Vagina (tissue), 2 donors: ENCODE results near the gene SLU7. TPM values are rescaled to one million over a fixed set of nuclear protein-coding genes. Genes with fewer than 3 reads are reported as not detected.

Experiments
- DNase-seq, 2 donors: peaks; one replicate each; pipeline ENCODE4 v3.0.0-alpha.2; 2017; ENCODE audit errors: extremely low spot score in 2 of 2
- H3K27ac ChIP-seq: fragments of 200-600 bp; sonication (generic); one replicate; pipeline ENCODE4 v1.5.1; 2019
- H3K27me3 ChIP-seq: fragments of 200-600 bp; sonication (generic); one replicate; pipeline ENCODE4 v1.5.1; 2019
- H3K36me3 ChIP-seq, 2 donors: fragments of 200-600 bp; sonication (generic); one replicate each; pipeline ENCODE4 v1.5.1; 2017 to 2019
- H3K4me1 ChIP-seq: fragments of 200-600 bp; sonication (generic); one replicate; pipeline ENCODE4 v1.5.1; 2019
- H3K4me3 ChIP-seq, 2 donors: fragments of 200-600 bp; sonication (generic); 1 replicate in 1 of 2; 2 replicates in 1 of 2; pipeline ENCODE4 v1.5.1; 2016 to 2019
- H3K9me3 ChIP-seq: fragments of 200-600 bp; sonication (generic); one replicate; pipeline ENCODE4 v1.5.1; 2019
- CTCF ChIP-seq, 3 experiments: fragments of 450-650 bp in 2 of 3; fragments of 200-600 bp in 1 of 3; sonication (generic) in 1 of 3; IDR thresholded peaks; one replicate each; pipeline ENCODE4 v1.5.1; 2017 to 2019; ENCODE audit warnings: antibody characterized with exemption in 3 of 3, mild to moderate bottlenecking in 2 of 3, moderate library complexity in 2 of 3
- POLR2A ChIP-seq, 2 donors: fragments of 450-650 bp; IDR thresholded peaks; one replicate each; pipeline ENCODE4 v1.6.1; 2017; ENCODE audit warnings: antibody characterized with exemption in 2 of 2, mild to moderate bottlenecking in 2 of 2, moderate library complexity in 2 of 2
- POLR2AphosphoS5 ChIP-seq, 2 donors: sonication (generic); formaldehyde crosslinking; IDR thresholded peaks; one replicate each; pipeline ENCODE4 v1.9.0; 2017; ENCODE audit warnings: antibody characterized with exemption in 2 of 2, mild to moderate bottlenecking in 2 of 2, low read depth in 1 of 2; ENCODE audit not compliant: insufficient read depth in 1 of 2
- intact Hi-C: fragments of 100-400 bp; cut with DNase I; formaldehyde crosslinking; loops from one replicate; pipeline ENCODE4 v1.15.1; 2023
- total RNA-seq: library from RNA; depleted of rRNA; stranded (reverse); fragments of >200 nt; gene quantifications from one replicate; pipeline ENCODE4 v1.2.3, GENCODE V29; 2016

Gene SLU7
- total RNA-seq, 1 donor from 2014 or later: 24.3 TPM

DNA sequence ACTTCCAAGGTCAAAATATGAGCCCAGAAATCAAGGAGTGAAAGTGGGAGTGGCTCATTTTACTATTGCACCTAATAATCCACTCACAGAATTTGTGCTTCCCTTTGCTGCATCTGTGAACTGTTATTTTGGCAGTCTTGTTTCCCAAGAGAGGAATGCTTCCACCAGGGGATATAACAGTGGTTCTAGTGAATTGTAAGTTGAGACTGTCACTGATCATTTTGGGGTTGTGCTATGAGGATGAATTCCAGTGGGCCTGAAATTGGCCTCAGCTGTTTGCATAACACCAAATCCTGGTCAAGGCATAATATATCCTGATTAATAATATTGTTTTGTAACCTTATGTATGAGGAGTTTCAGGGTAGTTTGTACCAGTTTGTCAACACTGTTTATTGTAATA, 33.4 kb downstream of the SLU7 start:
- TF ChIP-seq POLR2A (IDR thresholded peaks at IDR 0.05): no peak
- TF ChIP-seq CTCF (IDR thresholded peaks at IDR 0.05): no peak
- TF ChIP-seq POLR2AphosphoS5 (IDR thresholded peaks at IDR 0.05; ENCODE audit: insufficient read depth in 1 of 2, low read depth in 1 of 2): no peak
- Histone ChIP-seq H3K4me3 (no peak overlapping the region), H3K4me1 (no peaks in the 10 kb centered on the region), H3K27me3 (no peaks in the 10 kb centered on the region), H3K27ac (no peak overlapping the region), H3K36me3 (no peaks in the 10 kb centered on the region), H3K9me3 (no peaks in the 10 kb centered on the region)
- intact Hi-C loops: loop anchor here (10.0 kb wide), 2 partner anchors 191 to 361 kb away; no protein-coding TSS in a partner anchor
- DNase-seq: no peak

DNA sequence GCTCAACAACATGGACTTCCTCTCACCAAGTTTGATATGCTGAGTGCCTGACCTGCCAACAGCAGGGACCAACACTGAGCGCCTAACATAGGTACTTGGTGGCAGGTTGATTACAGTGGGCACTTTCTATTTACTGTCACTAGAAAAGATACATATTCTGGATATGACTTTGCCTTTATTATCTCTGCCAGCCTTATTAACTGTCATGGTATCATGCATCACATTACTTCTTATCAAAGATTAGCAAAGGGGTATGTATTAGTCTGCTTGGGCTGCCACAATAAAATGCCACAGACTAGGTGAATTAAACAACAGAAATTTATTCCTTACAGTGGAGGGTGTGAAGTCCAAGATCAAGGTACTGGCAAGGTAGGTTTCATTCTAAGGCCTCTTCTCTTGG, 34.2 kb downstream of the SLU7 start:
- no peaks in the 10 kb centered on the region for H3K27me3 ChIP-seq
- no peak overlapping the region for H3K4me3 ChIP-seq
- no peak overlapping the region for H3K27ac ChIP-seq
- no peaks in the 10 kb centered on the region for H3K36me3 ChIP-seq
- no peak for DNase-seq
- no peaks in the 10 kb centered on the region for H3K4me1 ChIP-seq
- TF ChIP-seq CTCF (IDR thresholded peaks at IDR 0.05) (no peak), POLR2AphosphoS5 (IDR thresholded peaks at IDR 0.05; ENCODE audit: insufficient read depth in 1 of 2, low read depth in 1 of 2) (no peak), POLR2A (IDR thresholded peaks at IDR 0.05) (no peak)
- intact Hi-C loops: loop anchor here (10.0 kb wide), 2 partner anchors 190 to 360 kb away; no protein-coding TSS in a partner anchor
- no peaks in the 10 kb centered on the region for H3K9me3 ChIP-seq

- Histone ChIP-seq H3K9me3 (no peaks in the 10 kb centered on the region), H3K4me3 (no peak overlapping the region)
- intact Hi-C loops: loop anchor here (10.0 kb wide), 2 partner anchors 188 to 358 kb away; no protein-coding TSS in a partner anchor
Measured at GRCh38 chr5:160382346-160382745, 36.5 kb downstream of the SLU7 start.

DNA sequence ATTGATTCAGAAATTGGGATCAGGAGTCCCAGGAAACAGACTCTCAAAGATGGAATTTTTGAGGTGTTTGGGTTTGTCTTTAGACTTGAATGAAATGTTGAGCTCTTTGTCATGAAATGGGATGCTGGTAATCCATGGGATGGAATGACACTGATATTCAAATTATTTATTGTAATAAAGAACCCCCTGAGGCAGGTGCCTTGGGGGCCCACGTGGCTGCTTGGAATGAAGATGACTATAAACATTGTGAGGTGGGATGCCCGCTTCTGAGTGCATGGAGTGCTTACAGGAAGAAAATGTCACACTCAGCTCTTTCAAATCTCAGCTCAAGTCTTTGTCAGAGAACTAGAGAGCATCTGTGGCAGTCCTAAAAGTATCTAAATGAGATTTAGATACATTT, 38.8 kb downstream of the SLU7 start:
- H3K27me3 ChIP-seq: no peaks in the 10 kb centered on the region
- TF ChIP-seq CTCF (IDR thresholded peaks at IDR 0.05): no peak
- TF ChIP-seq POLR2A (IDR thresholded peaks at IDR 0.05): no peak
- TF ChIP-seq POLR2AphosphoS5 (IDR thresholded peaks at IDR 0.05; ENCODE audit: insufficient read depth in 1 of 2, low read depth in 1 of 2): no peak
- H3K4me3 ChIP-seq: no peak overlapping the region
- DNase-seq: no peak
- no peaks in the 10 kb centered on the region for H3K36me3 ChIP-seq
- intact Hi-C loops: loop anchor here (10.0 kb wide), 2 partner anchors 185 to 355 kb away; no protein-coding TSS in a partner anchor
- no peak overlapping the region for H3K27ac ChIP-seq
- H3K9me3 ChIP-seq: no peaks in the 10 kb centered on the region
- no peaks in the 10 kb centered on the region for H3K4me1 ChIP-seq

More at GRCh38 chr5:160382346-160382745, 36.5 kb downstream of the SLU7 start:
- Histone ChIP-seq H3K27me3 (no peaks in the 10 kb centered on the region), H3K4me1 (no peaks in the 10 kb centered on the region), H3K27ac (no peak overlapping the region), H3K36me3 (no peaks in the 10 kb centered on the region)
- DNase-seq: no peak
- no peak for TF ChIP-seq POLR2AphosphoS5 (IDR thresholded peaks at IDR 0.05; ENCODE audit: insufficient read depth in 1 of 2, low read depth in 1 of 2)
- TF ChIP-seq CTCF (IDR thresholded peaks at IDR 0.05): no peak
- no peak for TF ChIP-seq POLR2A (IDR thresholded peaks at IDR 0.05)

- Histone ChIP-seq H3K36me3 (no peaks in the 10 kb centered on the region), H3K4me3 (no peak overlapping the region), H3K27me3 (no peaks in the 10 kb centered on the region), H3K4me1 (no peaks in the 10 kb centered on the region), H3K27ac (no peak overlapping the region), H3K9me3 (no peaks in the 10 kb centered on the region)
- intact Hi-C loops: no loop called here
- no peak for DNase-seq
- no peak for TF ChIP-seq POLR2AphosphoS5 (IDR thresholded peaks at IDR 0.05; ENCODE audit: insufficient read depth in 1 of 2, low read depth in 1 of 2)
- no peak for TF ChIP-seq POLR2A (IDR thresholded peaks at IDR 0.05)
- TF ChIP-seq CTCF (IDR thresholded peaks at IDR 0.05): no peak
Measured at GRCh38 chr5:160379511-160379910, 39.4 kb downstream of the SLU7 start.
